ENCODE results near the gene AAK1. TPM values are rescaled to one million over a fixed set of nuclear protein-coding genes. Genes with fewer than 3 reads are reported as not detected.

The AAK1 gene
- total and polyA plus RNA-seq, 2 experiments from 2014 or later: 39.0 to 52.4 TPM

DNA sequence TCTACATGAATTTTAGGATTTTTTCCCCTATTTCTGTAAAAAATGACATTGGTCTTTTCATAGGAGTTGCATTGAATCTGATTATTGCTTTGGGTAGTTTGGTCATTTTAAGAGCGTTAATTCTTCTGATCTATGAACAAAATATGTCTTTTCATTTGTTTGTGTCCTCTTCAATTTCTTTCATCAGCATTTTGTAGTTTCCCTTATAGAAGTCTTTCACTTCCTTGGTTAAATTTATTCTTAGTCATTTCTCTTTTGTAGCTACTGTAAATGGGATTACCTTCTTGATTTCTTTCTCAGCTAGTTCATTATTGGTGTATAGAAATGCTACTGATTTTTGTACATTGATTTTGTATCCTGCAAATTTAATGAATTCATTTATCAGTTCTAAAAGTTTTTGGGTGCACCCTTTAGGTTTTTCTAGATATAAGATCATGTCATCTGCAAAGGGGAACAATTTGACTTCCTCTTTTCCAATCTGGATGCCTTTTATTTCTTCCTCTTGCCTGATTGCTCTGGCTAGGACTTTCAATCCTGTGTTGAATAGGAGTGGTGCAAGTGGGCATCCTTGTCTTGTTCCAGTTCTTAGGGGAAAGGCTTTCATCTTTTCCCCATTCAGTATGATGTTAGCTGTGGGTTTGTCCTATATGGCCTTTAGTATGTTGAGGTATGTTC, 36.6 kb upstream of the AAK1 start (continued):
- TF ChIP-seq, protein P1, sequence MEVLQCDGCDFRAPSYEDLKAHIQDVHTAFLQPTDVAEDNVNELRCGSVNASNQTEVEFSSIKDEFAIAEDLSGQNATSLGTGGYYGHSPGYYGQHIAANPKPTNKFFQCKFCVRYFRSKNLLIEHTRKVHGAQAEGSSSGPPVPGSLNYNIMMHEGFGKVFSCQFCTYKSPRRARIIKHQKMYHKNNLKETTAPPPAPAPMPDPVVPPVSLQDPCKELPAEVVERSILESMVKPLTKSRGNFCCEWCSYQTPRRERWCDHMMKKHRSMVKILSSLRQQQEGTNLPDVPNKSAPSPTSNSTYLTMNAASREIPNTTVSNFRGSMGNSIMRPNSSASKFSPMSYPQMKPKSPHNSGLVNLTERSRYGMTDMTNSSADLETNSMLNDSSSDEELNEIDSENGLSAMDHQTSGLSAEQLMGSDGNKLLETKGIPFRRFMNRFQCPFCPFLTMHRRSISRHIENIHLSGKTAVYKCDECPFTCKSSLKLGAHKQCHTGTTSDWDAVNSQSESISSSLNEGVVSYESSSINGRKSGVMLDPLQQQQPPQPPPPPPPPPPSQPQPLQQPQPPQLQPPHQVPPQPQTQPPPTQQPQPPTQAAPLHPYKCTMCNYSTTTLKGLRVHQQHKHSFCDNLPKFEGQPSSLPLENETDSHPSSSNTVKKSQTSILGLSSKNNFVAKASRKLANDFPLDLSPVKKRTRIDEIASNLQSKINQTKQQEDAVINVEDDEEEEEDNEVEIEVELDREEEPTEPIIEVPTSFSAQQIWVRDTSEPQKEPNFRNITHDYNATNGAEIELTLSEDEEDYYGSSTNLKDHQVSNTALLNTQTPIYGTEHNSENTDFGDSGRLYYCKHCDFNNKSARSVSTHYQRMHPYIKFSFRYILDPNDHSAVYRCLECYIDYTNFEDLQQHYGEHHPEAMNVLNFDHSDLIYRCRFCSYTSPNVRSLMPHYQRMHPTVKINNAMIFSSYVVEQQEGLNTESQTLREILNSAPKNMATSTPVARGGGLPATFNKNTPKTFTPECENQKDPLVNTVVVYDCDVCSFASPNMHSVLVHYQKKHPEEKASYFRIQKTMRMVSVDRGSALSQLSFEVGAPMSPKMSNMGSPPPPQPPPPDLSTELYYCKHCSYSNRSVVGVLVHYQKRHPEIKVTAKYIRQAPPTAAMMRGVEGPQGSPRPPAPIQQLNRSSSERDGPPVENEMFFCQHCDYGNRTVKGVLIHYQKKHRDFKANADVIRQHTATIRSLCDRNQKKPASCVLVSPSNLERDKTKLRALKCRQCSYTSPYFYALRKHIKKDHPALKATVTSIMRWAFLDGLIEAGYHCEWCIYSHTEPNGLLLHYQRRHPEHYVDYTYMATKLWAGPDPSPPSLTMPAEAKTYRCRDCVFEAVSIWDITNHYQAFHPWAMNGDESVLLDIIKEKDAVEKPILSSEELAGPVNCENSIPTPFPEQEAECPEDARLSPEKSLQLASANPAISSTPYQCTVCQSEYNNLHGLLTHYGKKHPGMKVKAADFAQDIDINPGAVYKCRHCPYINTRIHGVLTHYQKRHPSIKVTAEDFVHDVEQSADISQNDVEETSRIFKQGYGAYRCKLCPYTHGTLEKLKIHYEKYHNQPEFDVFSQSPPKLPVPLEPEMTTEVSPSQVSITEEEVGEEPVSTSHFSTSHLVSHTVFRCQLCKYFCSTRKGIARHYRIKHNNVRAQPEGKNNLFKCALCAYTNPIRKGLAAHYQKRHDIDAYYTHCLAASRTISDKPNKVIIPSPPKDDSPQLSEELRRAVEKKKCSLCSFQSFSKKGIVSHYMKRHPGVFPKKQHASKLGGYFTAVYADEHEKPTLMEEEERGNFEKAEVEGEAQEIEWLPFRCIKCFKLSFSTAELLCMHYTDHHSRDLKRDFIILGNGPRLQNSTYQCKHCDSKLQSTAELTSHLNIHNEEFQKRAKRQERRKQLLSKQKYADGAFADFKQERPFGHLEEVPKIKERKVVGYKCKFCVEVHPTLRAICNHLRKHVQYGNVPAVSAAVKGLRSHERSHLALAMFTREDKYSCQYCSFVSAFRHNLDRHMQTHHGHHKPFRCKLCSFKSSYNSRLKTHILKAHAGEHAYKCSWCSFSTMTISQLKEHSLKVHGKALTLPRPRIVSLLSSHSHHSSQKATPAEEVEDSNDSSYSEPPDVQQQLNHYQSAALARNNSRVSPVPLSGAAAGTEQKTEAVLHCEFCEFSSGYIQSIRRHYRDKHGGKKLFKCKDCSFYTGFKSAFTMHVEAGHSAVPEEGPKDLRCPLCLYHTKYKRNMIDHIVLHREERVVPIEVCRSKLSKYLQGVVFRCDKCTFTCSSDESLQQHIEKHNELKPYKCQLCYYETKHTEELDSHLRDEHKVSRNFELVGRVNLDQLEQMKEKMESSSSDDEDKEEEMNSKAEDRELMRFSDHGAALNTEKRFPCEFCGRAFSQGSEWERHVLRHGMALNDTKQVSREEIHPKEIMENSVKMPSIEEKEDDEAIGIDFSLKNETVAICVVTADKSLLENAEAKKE (CRISPR knock-in tag; IDR thresholded peaks at IDR 0.05): no peak
- TF ChIP-seq ZNF114 (CRISPR knock-in tag; IDR thresholded peaks at IDR 0.05): no peak
- TF ChIP-seq EZH2phosphoT487 (IDR thresholded peaks at IDR 0.05; ENCODE audit: unreplicated experiment): no peak
- TF ChIP-seq, protein P2, sequence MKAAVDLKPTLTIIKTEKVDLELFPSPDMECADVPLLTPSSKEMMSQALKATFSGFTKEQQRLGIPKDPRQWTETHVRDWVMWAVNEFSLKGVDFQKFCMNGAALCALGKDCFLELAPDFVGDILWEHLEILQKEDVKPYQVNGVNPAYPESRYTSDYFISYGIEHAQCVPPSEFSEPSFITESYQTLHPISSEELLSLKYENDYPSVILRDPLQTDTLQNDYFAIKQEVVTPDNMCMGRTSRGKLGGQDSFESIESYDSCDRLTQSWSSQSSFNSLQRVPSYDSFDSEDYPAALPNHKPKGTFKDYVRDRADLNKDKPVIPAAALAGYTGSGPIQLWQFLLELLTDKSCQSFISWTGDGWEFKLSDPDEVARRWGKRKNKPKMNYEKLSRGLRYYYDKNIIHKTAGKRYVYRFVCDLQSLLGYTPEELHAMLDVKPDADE (IDR thresholded peaks at IDR 0.05): no peak
- TF ChIP-seq STAT1 (IDR thresholded peaks at IDR 0.05; ENCODE audit: unreplicated experiment): no peak
- no peak for TF ChIP-seq CREB1 (CRISPR knock-in tag; IDR thresholded peaks at IDR 0.05; ENCODE audit: low read depth)
- TF ChIP-seq POLR2AphosphoS5 (IDR thresholded peaks at IDR 0.05; ENCODE audit: low read depth): no peak

- Histone ChIP-seq H3K27ac (ENCODE audit: low read depth) (no peak overlapping the region), H3K4me1 (ENCODE audit: insufficient read depth) (no peaks in the 10 kb centered on the region), H3K9me2 (ENCODE audit: insufficient read depth) (no peaks in the 10 kb centered on the region), H3K4me3 (no peak overlapping the region), H3F3A (replicated peaks; ENCODE audit: low read depth) (no peaks in the 10 kb centered on the region; the same call in 1 of the 2 replicates), H3K27me3 (ENCODE audit: insufficient read depth) (no peaks in the 10 kb centered on the region), H2AFZ (no peak overlapping the region), H3K79me2 (replicated peaks; ENCODE audit: insufficient read depth) (no peaks in the 10 kb centered on the region), H3K4me2 (no peak overlapping the region), H4K20me1 (replicated peaks; ENCODE audit: insufficient read depth) (no peaks in the 10 kb centered on the region), H3K36me3 (ENCODE audit: insufficient read depth) (no peaks in the 10 kb centered on the region)
- DNase-seq (ENCODE audit: low spot score): no peak
- no peaks in the 10 kb centered on the region; the same call in 2 of the 3 replicates for H3K9me3 Mint-ChIP-seq
- H3K4me1 Mint-ChIP-seq: peaks cover 4% of the 10 kb centered on the region; the same call in 1 of the 3 replicates
- H3K36me3 Mint-ChIP-seq (ENCODE audit: low read depth): no peaks in the 10 kb centered on the region
- H3K4me3 Mint-ChIP-seq: no peak overlapping the region
- no peak overlapping the region for H3K27ac Mint-ChIP-seq
- no peak for TF ChIP-seq STAT1 (IDR thresholded peaks at IDR 0.05; ENCODE audit: unreplicated experiment)
- ATAC-seq: no peak
- H3K27me3 Mint-ChIP-seq (ENCODE audit: insufficient read depth, low read depth, poor library complexity): peaks cover 5% of the 10 kb centered on the region
These were observed 34.4 kb upstream of the AAK1 start for GRCh38 chr2:69677914-69678313.

Measured in GM23338 (cell line).